ENCODE data around the gene NELL2.
A peak's percentile ranks its signal among the peaks of the same experiment; 100 is the strongest.

The NELL2 gene

DNA sequence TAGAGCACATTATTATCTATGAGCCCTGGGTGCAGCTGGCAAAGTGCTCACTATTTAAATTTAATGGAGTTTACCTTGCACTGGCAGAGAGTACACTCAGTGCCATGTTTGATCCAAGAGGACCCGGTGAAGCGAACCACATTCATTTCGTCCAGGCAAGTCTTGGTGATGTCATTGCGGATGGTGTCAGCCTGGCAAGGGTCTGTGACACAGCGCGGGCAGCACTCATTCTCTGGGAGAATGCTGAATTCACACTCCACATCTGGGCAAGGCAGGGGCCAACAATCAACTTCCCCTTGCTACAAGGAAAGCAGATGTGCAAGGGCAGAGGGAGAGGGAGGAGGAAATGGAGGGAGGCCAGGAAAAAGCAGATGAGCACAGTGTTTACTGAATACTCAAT lies 356.2 kb downstream of the NELL2 start:
- H3K27ac ChIP-seq: peak overlapping the region; percentile 5; the same call in 1 of the 2 replicates
- TF ChIP-seq, protein P1, sequence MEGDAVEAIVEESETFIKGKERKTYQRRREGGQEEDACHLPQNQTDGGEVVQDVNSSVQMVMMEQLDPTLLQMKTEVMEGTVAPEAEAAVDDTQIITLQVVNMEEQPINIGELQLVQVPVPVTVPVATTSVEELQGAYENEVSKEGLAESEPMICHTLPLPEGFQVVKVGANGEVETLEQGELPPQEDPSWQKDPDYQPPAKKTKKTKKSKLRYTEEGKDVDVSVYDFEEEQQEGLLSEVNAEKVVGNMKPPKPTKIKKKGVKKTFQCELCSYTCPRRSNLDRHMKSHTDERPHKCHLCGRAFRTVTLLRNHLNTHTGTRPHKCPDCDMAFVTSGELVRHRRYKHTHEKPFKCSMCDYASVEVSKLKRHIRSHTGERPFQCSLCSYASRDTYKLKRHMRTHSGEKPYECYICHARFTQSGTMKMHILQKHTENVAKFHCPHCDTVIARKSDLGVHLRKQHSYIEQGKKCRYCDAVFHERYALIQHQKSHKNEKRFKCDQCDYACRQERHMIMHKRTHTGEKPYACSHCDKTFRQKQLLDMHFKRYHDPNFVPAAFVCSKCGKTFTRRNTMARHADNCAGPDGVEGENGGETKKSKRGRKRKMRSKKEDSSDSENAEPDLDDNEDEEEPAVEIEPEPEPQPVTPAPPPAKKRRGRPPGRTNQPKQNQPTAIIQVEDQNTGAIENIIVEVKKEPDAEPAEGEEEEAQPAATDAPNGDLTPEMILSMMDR (conservative IDR thresholded peaks at IDR 0.05): no peak

DNA sequence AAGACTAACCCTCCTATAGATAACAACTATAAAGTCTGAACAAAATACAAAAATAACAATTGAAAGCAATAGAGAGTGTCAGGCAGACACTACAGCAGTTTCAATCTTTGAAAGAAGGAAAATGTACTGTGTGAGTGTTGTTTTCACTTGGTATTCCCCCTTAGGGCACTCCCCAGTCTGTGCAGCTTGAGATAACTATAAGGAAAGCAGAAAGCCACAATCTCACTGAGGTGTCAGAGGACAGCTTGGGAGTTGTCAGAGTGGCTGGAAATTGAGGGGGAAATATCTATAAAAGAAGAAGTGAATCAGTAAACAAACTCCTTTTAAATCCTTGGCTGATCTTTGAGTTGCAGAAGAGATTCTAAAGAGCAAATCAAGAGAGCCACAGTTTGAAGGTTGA lies 364.8 kb downstream of the NELL2 start:
- TF ChIP-seq, protein P1 (conservative IDR thresholded peaks at IDR 0.05): no peak
- H3K27ac ChIP-seq: no peak overlapping the region

DNA sequence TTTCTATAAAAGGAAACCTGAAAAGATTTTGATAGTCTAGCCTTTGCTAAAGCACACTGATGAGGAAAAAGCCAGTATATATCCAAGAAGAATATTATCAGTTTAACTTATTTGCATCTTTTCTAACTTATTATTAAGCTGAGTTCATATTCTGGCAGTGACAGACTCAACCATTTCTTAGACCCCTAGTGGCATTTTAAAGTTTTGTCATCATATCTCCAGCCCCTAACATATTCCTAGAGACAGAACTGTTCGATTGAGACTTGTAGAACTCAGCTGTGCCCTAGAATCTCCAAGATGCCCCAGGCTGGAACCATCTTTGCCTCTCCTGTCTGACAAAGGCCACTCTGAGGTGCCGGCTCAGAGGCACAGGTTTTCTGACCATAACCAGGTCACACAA lies 365.6 kb downstream of the NELL2 start:
- TF ChIP-seq, protein P1 (conservative IDR thresholded peaks at IDR 0.05): 0 out of 2 replicates have a peak, but pooled peaks have one; percentile 14

DNA sequence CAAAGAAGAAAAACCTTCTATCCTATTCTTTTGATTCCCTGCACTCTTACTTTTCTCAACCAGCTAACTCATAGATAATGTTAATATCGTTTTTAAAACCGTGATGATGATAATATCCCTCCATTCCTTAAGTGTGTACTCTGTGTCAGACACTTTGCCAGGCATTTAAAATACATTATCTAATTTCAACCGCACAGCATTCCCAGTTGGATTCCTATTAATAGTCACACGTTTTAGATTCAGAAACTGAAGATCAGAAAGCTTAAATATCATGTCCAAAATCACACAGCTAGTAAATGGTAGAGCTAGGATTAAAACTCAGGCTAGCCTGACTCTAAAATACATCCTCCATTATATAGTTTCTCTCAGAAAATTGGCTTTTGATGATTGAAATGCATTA lies 366.0 kb downstream of the NELL2 start:
- TF ChIP-seq, protein P1 (conservative IDR thresholded peaks at IDR 0.05): no peak
- no peak overlapping the region for H3K27ac ChIP-seq

More for the DNA sequence above, 365.6 kb downstream of the NELL2 start:
- H3K27ac ChIP-seq: no peak overlapping the region

DNA sequence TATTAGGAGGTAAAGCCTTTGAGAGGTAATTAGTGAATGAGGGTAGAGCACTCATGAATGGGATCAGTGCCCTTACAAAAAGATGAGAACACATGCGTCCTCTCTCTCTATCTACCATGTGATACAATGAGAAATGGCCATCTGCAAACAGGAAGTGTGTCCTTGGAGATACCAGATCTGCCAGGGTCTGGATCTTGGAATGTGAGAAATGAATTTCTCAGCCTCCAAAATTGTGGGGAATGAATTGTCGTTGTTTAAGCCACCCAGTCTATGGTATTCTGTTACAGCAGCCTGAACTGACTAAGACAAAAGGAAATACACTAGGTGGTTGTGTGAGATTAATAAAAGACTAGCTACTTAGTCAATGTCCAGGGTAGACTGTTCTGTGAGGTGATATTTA lies 366.6 kb downstream of the NELL2 start:
- TF ChIP-seq, protein P1 (conservative IDR thresholded peaks at IDR 0.05): no peak
- no peak overlapping the region for H3K27ac ChIP-seq

DNA sequence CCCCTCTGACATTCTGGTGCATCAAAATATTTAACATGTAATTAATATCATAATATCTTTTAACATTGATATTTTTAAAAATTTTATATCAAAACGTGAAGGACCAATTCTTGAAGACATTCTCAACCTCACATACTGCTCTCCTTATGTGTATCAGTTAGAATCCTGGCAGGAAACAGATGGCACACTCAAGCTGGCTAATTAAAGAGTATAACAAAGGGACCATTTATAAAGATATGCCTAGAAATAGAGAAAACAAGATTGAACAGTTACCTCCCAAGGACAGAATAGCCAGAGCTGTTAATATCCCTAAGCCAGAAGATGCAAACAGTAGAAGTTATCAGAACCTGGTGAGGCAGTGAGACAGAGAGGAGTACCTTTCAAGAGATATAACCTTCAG lies 368.7 kb downstream of the NELL2 start:
- TF ChIP-seq, protein P1 (conservative IDR thresholded peaks at IDR 0.05): no peak

DNA sequence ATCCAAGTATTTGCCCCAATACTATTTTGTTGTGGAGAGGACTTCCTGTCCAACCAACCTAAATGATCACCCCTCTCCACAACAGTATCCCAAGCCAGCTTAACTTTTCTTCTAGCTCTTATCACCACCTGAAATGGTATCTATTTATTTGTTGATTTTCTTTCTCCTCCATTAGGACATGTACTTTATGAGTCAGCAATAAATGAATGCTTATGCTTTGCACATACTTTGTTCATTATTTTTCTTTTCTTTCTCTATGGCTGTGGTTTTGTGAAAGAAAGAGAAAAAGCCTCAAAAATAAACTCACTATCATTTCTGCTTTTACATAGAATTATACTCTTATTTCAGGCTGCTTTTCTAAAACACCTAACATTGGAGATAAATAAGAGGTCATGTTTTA lies 371.3 kb downstream of the NELL2 start:
- no peak overlapping the region for H3K27ac ChIP-seq
- TF ChIP-seq, protein P1 (conservative IDR thresholded peaks at IDR 0.05): no peak

More for the DNA sequence above, 368.7 kb downstream of the NELL2 start:
- no peak overlapping the region for H3K27ac ChIP-seq

Measured in VCaP (cell line).